OCI-LY3 (cell line): Measurements from ENCODE around the gene C14orf119.

ENCODE experiments used
- EZH2phosphoT487 ChIP-seq: fragments of 200-600 bp; shearing (Covaris generic); IDR thresholded peaks from 2 replicates; pipeline ENCODE4 v1.6.1; 2018; ENCODE audit warnings: antibody characterized with exemption, mixed run types, low read depth
- TF ChIP-seq, protein P1 (sequence below): fragments of 200-600, 300-600 bp; sonication (generic); IDR thresholded peaks from 2 replicates; pipeline ENCODE4 v1.5.1; 2014; ENCODE audit warnings: antibody characterized with exemption, low read length, low read depth

DNA sequence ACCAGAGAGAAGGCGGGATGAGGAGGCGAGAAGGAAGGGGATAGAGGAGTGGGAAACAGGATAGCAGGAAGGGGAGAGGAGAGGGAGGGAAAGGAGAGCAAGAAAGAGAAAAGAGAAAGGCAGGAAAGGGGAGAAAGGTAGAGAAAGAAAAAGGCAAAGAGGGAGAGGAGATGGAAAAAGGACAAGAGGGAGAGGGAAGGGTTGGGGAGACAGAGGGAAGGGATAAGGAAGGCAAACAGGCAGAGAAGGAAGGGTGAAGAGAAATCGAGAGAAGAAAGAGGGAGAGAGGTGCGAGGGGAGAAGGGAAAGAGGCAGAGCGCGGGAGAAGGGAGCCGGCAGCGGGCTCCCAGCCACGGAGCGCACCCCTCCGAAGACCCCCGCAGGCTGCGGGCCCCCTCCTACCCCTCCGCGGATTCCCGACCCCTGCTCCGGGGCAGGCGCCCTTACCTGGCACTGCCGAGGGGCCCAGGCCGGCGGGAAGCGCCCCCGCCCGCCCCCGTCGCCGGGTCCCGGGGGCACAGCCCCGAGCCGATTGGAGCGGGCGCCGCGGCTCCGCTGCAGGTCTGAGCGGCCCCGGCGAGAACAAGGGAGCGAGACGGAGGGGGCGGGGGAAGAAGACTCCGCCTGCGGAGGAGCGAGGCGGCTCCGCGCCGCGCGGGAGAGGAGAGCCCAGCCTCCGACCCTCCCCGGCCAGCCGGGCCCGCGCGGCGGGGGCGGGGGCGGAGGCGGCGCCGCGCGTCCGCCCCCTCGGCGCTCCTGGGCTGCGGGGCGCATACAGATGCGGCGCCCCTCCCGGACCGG, 38.1 kb upstream of the C14orf119 start, which contains the start of gene CDH24:
- TF ChIP-seq, protein P1, sequence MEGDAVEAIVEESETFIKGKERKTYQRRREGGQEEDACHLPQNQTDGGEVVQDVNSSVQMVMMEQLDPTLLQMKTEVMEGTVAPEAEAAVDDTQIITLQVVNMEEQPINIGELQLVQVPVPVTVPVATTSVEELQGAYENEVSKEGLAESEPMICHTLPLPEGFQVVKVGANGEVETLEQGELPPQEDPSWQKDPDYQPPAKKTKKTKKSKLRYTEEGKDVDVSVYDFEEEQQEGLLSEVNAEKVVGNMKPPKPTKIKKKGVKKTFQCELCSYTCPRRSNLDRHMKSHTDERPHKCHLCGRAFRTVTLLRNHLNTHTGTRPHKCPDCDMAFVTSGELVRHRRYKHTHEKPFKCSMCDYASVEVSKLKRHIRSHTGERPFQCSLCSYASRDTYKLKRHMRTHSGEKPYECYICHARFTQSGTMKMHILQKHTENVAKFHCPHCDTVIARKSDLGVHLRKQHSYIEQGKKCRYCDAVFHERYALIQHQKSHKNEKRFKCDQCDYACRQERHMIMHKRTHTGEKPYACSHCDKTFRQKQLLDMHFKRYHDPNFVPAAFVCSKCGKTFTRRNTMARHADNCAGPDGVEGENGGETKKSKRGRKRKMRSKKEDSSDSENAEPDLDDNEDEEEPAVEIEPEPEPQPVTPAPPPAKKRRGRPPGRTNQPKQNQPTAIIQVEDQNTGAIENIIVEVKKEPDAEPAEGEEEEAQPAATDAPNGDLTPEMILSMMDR = no peak
- TF ChIP-seq EZH2phosphoT487 = no peak
